CD8-positive, alpha-beta memory T cell (primary cell): Measurements from ENCODE around the gene TOM1L2. TPM values are rescaled to one million over a fixed set of nuclear protein-coding genes. Genes with fewer than 3 reads are reported as not detected.

Experiments used
- CTCF ChIA-PET: fragments of 350-600 bp; sonication (Branson Sonifier 250); formaldehyde crosslinking; loops from one replicate; lab custom pipeline; 2021; ENCODE audit warnings: antibody characterized with exemption; lab: Charles Lee
- POLR2A ChIA-PET: fragments of 350-600 bp; sonication (Branson Sonifier 250); formaldehyde crosslinking; loops from one replicate; lab custom pipeline; 2021; ENCODE audit warnings: antibody characterized with exemption; lab: Charles Lee
- DNase-seq, 5 donors: peaks; one replicate each; pipeline versions ENCODE4 v3.0.0 to v3.0.0-alpha.2; 2020 to 2022; ENCODE audit warnings: mixed read lengths in 1 of 5
- H3K27ac ChIP-seq: one replicate; pipeline ENCODE4 v1.7.0; 2013; ENCODE audit warnings: low read depth, mild to moderate bottlenecking, low read length, moderate library complexity
- H3K27me3 ChIP-seq: 2 replicates; pipeline ENCODE4 v1.7.0; 2013; ENCODE audit warnings: low read length, mild to moderate bottlenecking; ENCODE audit not compliant: insufficient read depth, poor library complexity, severe bottlenecking
- H3K36me3 ChIP-seq: 2 replicates; pipeline ENCODE4 v1.7.0; 2013; ENCODE audit warnings: mild to moderate bottlenecking, low read length, moderate library complexity; ENCODE audit not compliant: insufficient read depth
- H3K4me1 ChIP-seq: 2 replicates; pipeline ENCODE4 v1.7.0; 2013; ENCODE audit warnings: mild to moderate bottlenecking, low read length, moderate library complexity; ENCODE audit not compliant: insufficient read depth
- H3K4me3 ChIP-seq: 2 replicates; pipeline ENCODE4 v1.7.0; 2013; ENCODE audit warnings: mild to moderate bottlenecking, low read length
- H3K9me3 ChIP-seq: 2 replicates; pipeline ENCODE4 v1.7.0; 2013; ENCODE audit warnings: mild to moderate bottlenecking, low read length
- H3K27ac Mint-ChIP-seq, 8 donors: one replicate each; pipeline ENCODE4 v1.8.0; 2020 to 2021; ENCODE audit warnings: mixed read lengths in 8 of 8, mild to moderate bottlenecking in 6 of 8, inconsistent platforms in 3 of 8, moderate library complexity in 3 of 8
- H3K27me3 Mint-ChIP-seq, 2 donors: one replicate each; pipeline ENCODE4 v1.8.0; 2020 to 2021; ENCODE audit warnings: mixed read lengths in 2 of 2, mild to moderate bottlenecking in 1 of 2, moderate library complexity in 1 of 2
- H3K36me3 Mint-ChIP-seq, 3 donors: one replicate each; pipeline ENCODE4 v1.8.0; 2020 to 2021; ENCODE audit warnings: mixed read lengths in 3 of 3, inconsistent platforms in 1 of 3, mild to moderate bottlenecking in 1 of 3
- H3K4me1 Mint-ChIP-seq, 3 donors: one replicate each; pipeline ENCODE4 v1.8.0; 2020 to 2021; ENCODE audit warnings: mixed read lengths in 3 of 3, inconsistent platforms in 1 of 3, mild to moderate bottlenecking in 1 of 3
- H3K4me3 Mint-ChIP-seq, 7 donors: one replicate each; pipeline ENCODE4 v1.8.0; 2020 to 2021; ENCODE audit warnings: mixed read lengths in 7 of 7, mild to moderate bottlenecking in 6 of 7, moderate library complexity in 4 of 7, inconsistent platforms in 2 of 7
- H3K9me3 Mint-ChIP-seq, 5 donors: one replicate each; pipeline ENCODE4 v1.8.0; 2020 to 2022; ENCODE audit warnings: mixed read lengths in 5 of 5, mild to moderate bottlenecking in 3 of 5, moderate library complexity in 2 of 5, inconsistent platforms in 1 of 5
- polyA plus RNA-seq: library from polyadenylated mRNA; unstranded; fragments of 300-500 nt; fragmentation: Illumina TruSeq; gene quantifications from one replicate; pipeline ENCODE4 v1.2.3, GENCODE V29; 2021
- total RNA-seq, 2 experiments: library from RNA; stranded (reverse); gene quantifications; one replicate each; pipeline ENCODE4 v1.2.3, GENCODE V29; 2021

Gene TOM1L2
- total and polyA plus RNA-seq, 3 experiments from 2014 or later, result 6.5 to 11.3 (median 10.0) TPM

- peaks cover 20% of the 10 kb centered on the region for H3K36me3 ChIP-seq
- CTCF ChIA-PET, result interaction anchor here (1.5 to 6.2 kb wide), 2 partner anchors 43 to 104 kb away, joined by 3 to 116 read pairs; no protein-coding TSS in a partner anchor
- DNase-seq, result no peak
- H3K4me3 Mint-ChIP-seq, result no peak overlapping the region
- POLR2A ChIA-PET, result interaction anchor here (1.0 kb wide), 1 partner anchor 21 kb away, joined by 3 read pairs; the partner anchor contains the start of gene SREBF1
- H3K9me3 ChIP-seq, result no peaks in the 10 kb centered on the region
- peaks cover 5 to 72% (median 7%) of the 10 kb centered on the region in 3 donors for H3K36me3 Mint-ChIP-seq
- H3K27me3 Mint-ChIP-seq, result peaks cover 0 to 2% of the 10 kb centered on the region in 2 donors
- H3K4me3 ChIP-seq, result no peak overlapping the region
- H3K4me1 Mint-ChIP-seq, result peaks cover 12 to 31% (median 17%) of the 10 kb centered on the region in 3 donors
- no peak overlapping the region for H3K27ac ChIP-seq
- no peaks in the 10 kb centered on the region for H3K27me3 ChIP-seq
- H3K9me3 Mint-ChIP-seq, result no peaks in the 10 kb centered on the region
- peaks cover 26% of the 10 kb centered on the region for H3K4me1 ChIP-seq
- peak overlapping the region in 2 of 8 donors; percentile 37 to 56 for H3K27ac Mint-ChIP-seq
Measured at GRCh38 chr17:17815436-17816200, 156.6 kb downstream of the TOM1L2 start.

- Mint-ChIP-seq H3K4me1 (peaks cover 10 to 26% (median 12%) of the 10 kb centered on the region in 3 donors), H3K36me3 (peaks cover 5 to 71% (median 7%) of the 10 kb centered on the region in 3 donors), H3K27ac (no peak overlapping the region), H3K9me3 (no peaks in the 10 kb centered on the region), H3K27me3 (no peaks in the 10 kb centered on the region), H3K4me3 (no peak overlapping the region)
- no peak overlapping the region for H3K27ac ChIP-seq
- peaks cover 20% of the 10 kb centered on the region for H3K36me3 ChIP-seq
- no peak overlapping the region for H3K4me3 ChIP-seq
- H3K9me3 ChIP-seq, result no peaks in the 10 kb centered on the region
- no peak for DNase-seq
- no peaks in the 10 kb centered on the region for H3K27me3 ChIP-seq
- CTCF ChIA-PET, result interaction anchor here (1.5 to 6.2 kb wide), 2 partner anchors 44 to 104 kb away, joined by 3 to 116 read pairs; no protein-coding TSS in a partner anchor
- POLR2A ChIA-PET, result interaction anchor here (1.0 kb wide), 1 partner anchor 21 kb away, joined by 3 read pairs; the partner anchor contains the start of gene SREBF1
- H3K4me1 ChIP-seq, result peaks cover 20% of the 10 kb centered on the region
Measured at GRCh38 chr17:17815062-17815406, 157.2 kb downstream of the TOM1L2 start.

GRCh38 chr17:17814162-17815061 is 157.8 kb downstream of the TOM1L2 start:
- H3K27me3 ChIP-seq, result no peaks in the 10 kb centered on the region
- H3K4me1 ChIP-seq, result peaks cover 14% of the 10 kb centered on the region
- Mint-ChIP-seq H3K9me3 (no peaks in the 10 kb centered on the region), H3K36me3 (peaks cover 5 to 66% (median 5%) of the 10 kb centered on the region in 3 donors), H3K4me3 (no peak overlapping the region), H3K27me3 (no peaks in the 10 kb centered on the region), H3K27ac (no peak overlapping the region), H3K4me1 (peaks cover 7 to 20% (median 7%) of the 10 kb centered on the region in 3 donors)
- ChIA-PET CTCF (interaction anchor here (1.2 to 6.2 kb wide), 4 partner anchors 21 to 104 kb away, joined by 4 to 116 read pairs (median 16); partner anchors contain the start of gene SREBF1), POLR2A (interaction anchor here (1.0 kb wide), 1 partner anchor 22 kb away, joined by 3 read pairs; the partner anchor contains the start of gene SREBF1)
- H3K4me3 ChIP-seq, result no peak overlapping the region
- H3K36me3 ChIP-seq, result peaks cover 20% of the 10 kb centered on the region
- no peak overlapping the region for H3K27ac ChIP-seq
- DNase-seq, result no peak
- H3K9me3 ChIP-seq, result no peaks in the 10 kb centered on the region

GRCh38 chr17:17813725-17814095 is 158.5 kb downstream of the TOM1L2 start:
- no peak overlapping the region for H3K4me3 ChIP-seq
- DNase-seq, result no peak
- H3K4me1 ChIP-seq, result peaks cover 7% of the 10 kb centered on the region
- Mint-ChIP-seq H3K4me1 (peaks cover 6 to 18% (median 11%) of the 10 kb centered on the region in 3 donors), H3K36me3 (peaks cover 2 to 59% (median 4%) of the 10 kb centered on the region in 3 donors), H3K9me3 (no peaks in the 10 kb centered on the region), H3K4me3 (no peak overlapping the region), H3K27ac (no peak overlapping the region), H3K27me3 (no peaks in the 10 kb centered on the region)
- no peak overlapping the region for H3K27ac ChIP-seq
- ChIA-PET CTCF (interaction anchor here (1.2 to 6.2 kb wide), 8 partner anchors 21 to 220 kb away, joined by 4 to 116 read pairs (median 12); partner anchors contain the start of gene SREBF1), POLR2A (interaction anchor here (1.7 kb wide), 1 partner anchor 22 kb away, joined by 4 read pairs; no protein-coding TSS in a partner anchor)
- no peaks in the 10 kb centered on the region for H3K9me3 ChIP-seq
- H3K27me3 ChIP-seq, result no peaks in the 10 kb centered on the region
- H3K36me3 ChIP-seq, result peaks cover 14% of the 10 kb centered on the region

- CTCF ChIA-PET, result interaction anchor here (0.6 to 6.2 kb wide), 24 partner anchors 9 to 220 kb away, joined by 3 to 116 read pairs (median 4); partner anchors contain the start of gene SREBF1
- Mint-ChIP-seq H3K4me1 (peaks cover 6 to 17% (median 12%) of the 10 kb centered on the region in 3 donors), H3K27me3 (no peaks in the 10 kb centered on the region), H3K36me3 (peaks cover 0 to 54% (median 0%) of the 10 kb centered on the region in 3 donors), H3K4me3 (no peak overlapping the region), H3K9me3 (no peaks in the 10 kb centered on the region), H3K27ac (peak overlapping the region in 2 of 8 donors; percentile 33 to 38)
- Histone ChIP-seq H3K4me1 (peaks cover 7% of the 10 kb centered on the region), H3K27ac (no peak overlapping the region), H3K9me3 (no peaks in the 10 kb centered on the region), H3K27me3 (no peaks in the 10 kb centered on the region), H3K36me3 (peaks cover 10% of the 10 kb centered on the region), H3K4me3 (no peak overlapping the region)
- POLR2A ChIA-PET, result interaction anchor here (1.7 kb wide), 1 partner anchor 23 kb away, joined by 4 read pairs; no protein-coding TSS in a partner anchor
- no peak for DNase-seq
Measured at GRCh38 chr17:17813055-17813724, 159.0 kb downstream of the TOM1L2 start.

GRCh38 chr17:17812211-17813054 is 159.8 kb downstream of the TOM1L2 start:
- peaks cover 7% of the 10 kb centered on the region for H3K4me1 ChIP-seq
- no peaks in the 10 kb centered on the region for H3K27me3 ChIP-seq
- peaks cover 6 to 17% (median 12%) of the 10 kb centered on the region in 3 donors for H3K4me1 Mint-ChIP-seq
- H3K27me3 Mint-ChIP-seq, result no peaks in the 10 kb centered on the region
- peaks cover 5% of the 10 kb centered on the region for H3K36me3 ChIP-seq
- ChIA-PET POLR2A (interaction anchor here (1.7 kb wide), 1 partner anchor 24 kb away, joined by 4 read pairs; no protein-coding TSS in a partner anchor), CTCF (interaction anchor here (0.6 to 6.2 kb wide), 33 partner anchors 9 to 223 kb away, joined by 3 to 116 read pairs (median 4); partner anchors contain the start of gene SREBF1)
- H3K36me3 Mint-ChIP-seq, result peaks cover 0 to 50% (median 0%) of the 10 kb centered on the region in 3 donors
- peak; percentile 56 to 75 (median 67) for DNase-seq
- H3K4me3 Mint-ChIP-seq, result peak overlapping the region in 1 of 7 donors; percentile 18
- H3K27ac Mint-ChIP-seq, result peak overlapping the region in 6 of 8 donors; percentile 17 to 78 (median 54)
- H3K27ac ChIP-seq, result no peak overlapping the region
- no peaks in the 10 kb centered on the region for H3K9me3 ChIP-seq
- no peak overlapping the region for H3K4me3 ChIP-seq
- no peaks in the 10 kb centered on the region for H3K9me3 Mint-ChIP-seq
